Body of pancreas (tissue), 4 donors: ENCODE data around the gene EXOC3.

Source experiments
- CTCF ChIP-seq, 7 experiments: fragments of 450-650 bp in 4 of 7; fragments of 200-600 bp in 3 of 7; sonication (generic) in 3 of 7; IDR thresholded peaks; one replicate each; pipeline ENCODE4 v1.5.1; 2016 to 2019; ENCODE audit warnings: antibody characterized with exemption in 7 of 7
- POLR2A ChIP-seq, 3 donors: fragments of 450-650 bp; IDR thresholded peaks; one replicate each; pipeline ENCODE4 v1.6.1; 2016; ENCODE audit warnings: antibody characterized with exemption in 3 of 3, mild to moderate bottlenecking in 2 of 3

- no peak for TF ChIP-seq CTCF (IDR thresholded peaks at IDR 0.05)
- TF ChIP-seq POLR2A (IDR thresholded peaks at IDR 0.05), result no peak
These were observed 38.2 kb upstream of the EXOC3 start for GRCh38 chr5:404666-405241.
